WERI-Rb-1 (cell line): ENCODE results near the gene CHDH.

Source experiments
- DNase-seq: peaks from one replicate; pipeline ENCODE4 v3.0.0-alpha.2; 2020
- H3K27ac ChIP-seq: fragments of 250-450 bp; sonication (Bioruptor Pico); 2 replicates; pipeline ENCODE4 v1.5.1; 2020; ENCODE audit warnings: mild to moderate bottlenecking, moderate library complexity
- H3K27me3 ChIP-seq: fragments of 250-450 bp; sonication (Bioruptor Pico); 2 replicates; pipeline ENCODE4 v1.5.1; 2021; ENCODE audit warnings: mild to moderate bottlenecking, low read depth, moderate library complexity; ENCODE audit not compliant: insufficient read depth, severe bottlenecking
- H3K36me3 ChIP-seq: fragments of 250-450 bp; sonication (Bioruptor Pico); 2 replicates; pipeline ENCODE4 v1.5.1; 2020; ENCODE audit warnings: mild to moderate bottlenecking, moderate library complexity
- H3K4me3 ChIP-seq: 2 replicates; pipeline ENCODE4 v1.5.1; 2011; ENCODE audit warnings: low read depth, mild to moderate bottlenecking, control low read depth, low read length
- H3K9me3 ChIP-seq: fragments of 250-450 bp; sonication (Bioruptor Pico); 2 replicates; pipeline ENCODE4 v1.5.1; 2021; ENCODE audit warnings: mild to moderate bottlenecking, moderate library complexity; ENCODE audit not compliant: severe bottlenecking
- CTCF ChIP-seq: IDR thresholded peaks from 2 replicates; pipeline ENCODE4 v1.5.1; 2011; ENCODE audit warnings: low read depth, mild to moderate bottlenecking, control low read depth, inconsistent platforms, low read length

Gene CHDH

GRCh38 chr3:53859178-53859577 lies 13.0 kb upstream of the CHDH start:
- no peaks in the 10 kb centered on the region for H3K27me3 ChIP-seq
- H3K9me3 ChIP-seq: peaks cover 2% of the 10 kb centered on the region
- H3K27ac ChIP-seq: no peak overlapping the region
- H3K36me3 ChIP-seq: peaks cover 18% of the 10 kb centered on the region
- H3K4me3 ChIP-seq: no peak overlapping the region
- no peak for TF ChIP-seq CTCF
- DNase-seq: no peak

GRCh38 chr3:53858096-53858741 lies 12.0 kb upstream of the CHDH start:
- H3K27ac ChIP-seq: no peak overlapping the region
- no peaks in the 10 kb centered on the region for H3K27me3 ChIP-seq
- H3K4me3 ChIP-seq: no peak overlapping the region
- peaks cover 14% of the 10 kb centered on the region for H3K36me3 ChIP-seq
- TF ChIP-seq CTCF: no peak
- peaks cover 2% of the 10 kb centered on the region for H3K9me3 ChIP-seq
- DNase-seq: no peak

- H3K9me3 ChIP-seq: peaks cover 2% of the 10 kb centered on the region
- H3K27ac ChIP-seq: no peak overlapping the region
- TF ChIP-seq CTCF: no peak
- H3K27me3 ChIP-seq: no peaks in the 10 kb centered on the region
- no peak for DNase-seq
- H3K4me3 ChIP-seq: no peak overlapping the region
- H3K36me3 ChIP-seq: peaks cover 9% of the 10 kb centered on the region
Observed at GRCh38 chr3:53856964-53857363, 10.7 kb upstream of the CHDH start.

- Histone ChIP-seq H3K36me3 (no peaks in the 10 kb centered on the region), H3K27ac (no peak overlapping the region), H3K9me3 (peaks cover 4% of the 10 kb centered on the region), H3K4me3 (no peak overlapping the region), H3K27me3 (no peaks in the 10 kb centered on the region)
- no peak for DNase-seq
- no peak for TF ChIP-seq CTCF
Observed at GRCh38 chr3:53850895-53851294, 4.7 kb upstream of the CHDH start.

- Histone ChIP-seq H3K4me3 (no peak overlapping the region), H3K27ac (no peak overlapping the region), H3K9me3 (peaks cover 4% of the 10 kb centered on the region), H3K27me3 (no peaks in the 10 kb centered on the region), H3K36me3 (no peaks in the 10 kb centered on the region)
- no peak for DNase-seq
- TF ChIP-seq CTCF: no peak
Observed at GRCh38 chr3:53849916-53850315, 3.7 kb upstream of the CHDH start.

- Histone ChIP-seq H3K9me3 (peaks cover 4% of the 10 kb centered on the region), H3K4me3 (no peak overlapping the region), H3K27me3 (no peaks in the 10 kb centered on the region), H3K36me3 (no peaks in the 10 kb centered on the region), H3K27ac (no peak overlapping the region)
- TF ChIP-seq CTCF: no peak
- no peak for DNase-seq
Observed at GRCh38 chr3:53846851-53847155, 584 bp upstream of the CHDH start.
